Loucy (cell line): Measurements from ENCODE around the gene ORC2.

Experiments used
- CTCF ChIP-seq: fragments of 200-600 bp; sonication (generic); conservative IDR thresholded peaks from 2 replicates; pipeline ENCODE4 v1.5.1; 2014; ENCODE audit warnings: mild to moderate bottlenecking, antibody characterized with exemption, low read length
- EZH2phosphoT487 ChIP-seq: fragments of 200-600 bp; IDR thresholded peaks from 2 replicates; pipeline ENCODE4 v1.6.1; 2018; ENCODE audit warnings: antibody characterized with exemption, mild to moderate bottlenecking, moderate library complexity, borderline replicate concordance

DNA sequence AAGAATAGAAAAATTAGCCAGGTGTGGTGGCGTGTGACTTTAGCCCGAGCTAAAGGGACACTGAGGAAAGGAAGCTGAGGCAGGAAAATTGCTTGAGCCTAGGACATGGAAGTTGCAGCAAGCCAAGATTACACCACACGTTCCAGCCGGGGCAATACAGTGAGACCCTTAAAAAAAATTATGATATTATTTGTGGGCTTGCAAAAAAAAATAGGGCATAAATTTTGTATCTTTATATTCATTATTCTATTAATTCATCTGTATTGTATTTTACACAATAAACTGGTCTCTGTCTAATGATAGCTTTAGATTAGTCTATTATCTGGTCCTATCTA lies 18.1 kb downstream of the ORC2 start:
- no peak for TF ChIP-seq CTCF
- TF ChIP-seq EZH2phosphoT487: no peak
